Left hindlimb (tissue), 1 donor: Measurements from ENCODE around the gene E4F1.

ENCODE experiments used
- DNase-seq: peaks from one replicate; pipeline ENCODE4 v3.0.0-alpha.2; 2018

E4F1 gene

DNA sequence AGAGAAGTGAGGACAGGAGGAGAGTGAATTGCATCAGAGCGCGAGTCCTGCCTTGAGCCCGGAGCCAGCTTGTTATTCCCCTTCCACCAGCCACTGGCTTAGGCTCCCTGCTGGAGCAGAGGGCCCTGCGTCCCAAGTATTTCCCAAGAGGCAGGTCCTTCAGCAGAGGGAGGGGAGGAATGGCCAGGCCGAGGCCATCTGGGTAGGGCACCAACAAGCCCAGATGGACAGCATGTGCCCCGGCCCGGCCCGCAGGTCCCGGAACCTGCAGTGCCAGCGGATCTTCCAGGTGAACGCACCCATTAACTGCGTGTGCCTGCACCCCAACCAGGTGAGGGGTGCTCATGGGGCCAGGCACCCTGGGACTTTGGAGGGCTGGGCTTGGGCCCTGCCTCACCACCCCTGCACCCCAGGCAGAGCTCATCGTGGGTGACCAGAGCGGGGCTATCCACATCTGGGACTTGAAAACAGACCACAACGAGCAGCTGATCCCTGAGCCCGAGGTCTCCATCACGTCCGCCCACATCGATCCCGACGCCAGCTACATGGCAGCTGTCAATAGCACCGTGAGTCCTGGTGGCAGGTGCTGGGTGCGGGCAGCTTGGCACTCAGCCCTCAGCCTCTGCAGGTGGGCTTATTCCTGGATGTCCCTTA is 16.5 kb upstream of the E4F1 start:
- no peak for DNase-seq

DNA sequence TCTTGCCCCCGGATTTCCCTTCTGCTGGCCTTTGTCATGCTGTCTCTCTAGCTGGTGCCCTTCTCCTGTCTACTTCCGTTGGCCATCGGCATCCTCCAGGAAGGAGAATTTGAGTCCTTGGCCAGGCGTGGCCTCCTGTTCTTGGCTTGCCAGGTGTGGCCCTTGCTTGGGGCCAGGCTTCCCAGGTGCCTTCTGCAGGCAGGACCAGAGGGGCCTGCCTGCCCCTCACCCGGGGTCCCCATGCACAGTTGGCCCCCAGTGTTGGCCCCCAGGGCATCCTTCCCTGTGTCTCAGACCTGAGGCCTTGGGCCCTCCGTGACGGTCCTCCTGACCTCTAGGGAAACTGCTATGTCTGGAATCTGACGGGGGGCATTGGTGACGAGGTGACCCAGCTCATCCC is 15.5 kb upstream of the E4F1 start:
- no peak for DNase-seq

DNA sequence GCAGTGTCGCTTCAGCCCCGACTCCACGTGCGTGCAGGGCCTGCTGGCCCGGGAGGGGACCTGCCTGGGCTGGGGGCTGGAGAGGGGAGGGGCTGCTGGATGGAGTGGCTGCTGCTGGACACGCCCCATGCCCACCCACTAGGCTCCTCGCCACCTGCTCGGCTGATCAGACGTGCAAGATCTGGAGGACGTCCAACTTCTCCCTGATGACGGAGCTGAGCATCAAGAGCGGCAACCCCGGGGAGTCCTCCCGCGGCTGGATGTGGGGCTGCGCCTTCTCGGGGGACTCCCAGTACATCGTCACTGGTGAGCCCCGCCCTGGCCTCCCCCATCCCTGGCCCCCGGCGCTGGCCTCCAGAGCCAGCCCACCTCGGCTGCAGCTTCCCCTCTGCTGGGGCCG is 15.1 kb upstream of the E4F1 start:
- DNase-seq, result peak; percentile 44

DNA sequence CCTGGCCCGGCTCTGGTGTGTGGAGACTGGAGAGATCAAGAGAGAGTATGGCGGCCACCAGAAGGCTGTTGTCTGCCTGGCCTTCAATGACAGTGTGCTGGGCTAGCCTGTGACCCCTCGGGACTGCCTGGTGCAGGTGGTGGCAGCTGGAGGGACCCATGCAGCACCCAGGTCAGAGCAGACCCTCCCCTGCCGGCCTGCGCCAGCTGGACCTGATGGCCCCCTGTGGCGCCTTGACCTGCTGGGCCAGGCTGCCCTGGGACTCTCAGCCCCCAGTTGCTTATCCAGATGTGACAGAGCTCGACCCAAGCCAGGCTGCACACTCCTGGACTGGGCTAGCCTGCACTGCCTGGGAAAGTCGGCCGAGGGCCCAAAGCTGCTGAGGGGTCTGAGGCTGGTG is 14.6 kb upstream of the E4F1 start:
- no peak for DNase-seq

DNA sequence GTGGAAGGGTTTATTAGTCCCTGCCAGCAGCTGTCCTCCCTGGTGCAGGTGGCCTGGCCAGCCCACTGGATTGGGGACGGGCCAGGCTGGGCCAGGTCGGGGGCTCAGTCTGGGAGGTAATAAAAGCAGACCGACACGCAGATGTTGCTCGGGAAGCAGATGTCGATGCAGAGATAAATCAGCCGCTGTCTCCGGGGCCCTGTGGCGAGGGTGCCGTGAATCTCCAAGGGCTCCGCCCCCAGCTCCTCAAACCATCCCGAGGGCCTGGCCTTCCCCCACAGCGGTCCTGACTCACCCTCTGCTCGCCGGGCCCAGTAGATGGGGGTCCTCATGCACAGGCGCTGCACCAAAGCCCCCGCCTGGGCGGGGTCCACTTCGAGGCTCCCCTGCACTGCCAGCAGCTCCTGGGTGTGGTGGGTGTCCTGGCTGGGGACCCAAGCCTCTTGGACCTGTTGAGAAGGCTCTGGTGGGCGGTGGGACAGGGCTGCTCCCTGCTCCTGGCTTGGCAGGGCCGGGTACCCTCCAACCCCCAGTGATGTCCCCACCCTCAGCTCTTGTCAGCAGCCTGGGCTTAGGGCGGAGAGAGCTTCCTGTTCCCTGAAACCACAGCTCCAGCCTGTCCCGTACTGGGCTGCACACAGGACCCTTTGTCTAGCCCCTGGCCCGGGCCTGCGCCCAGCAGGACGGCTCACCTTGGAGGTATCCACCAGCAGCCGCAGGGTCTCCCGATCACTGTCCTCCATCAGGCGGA is 14.0 kb upstream of the E4F1 start:
- DNase-seq, result no peak

DNA sequence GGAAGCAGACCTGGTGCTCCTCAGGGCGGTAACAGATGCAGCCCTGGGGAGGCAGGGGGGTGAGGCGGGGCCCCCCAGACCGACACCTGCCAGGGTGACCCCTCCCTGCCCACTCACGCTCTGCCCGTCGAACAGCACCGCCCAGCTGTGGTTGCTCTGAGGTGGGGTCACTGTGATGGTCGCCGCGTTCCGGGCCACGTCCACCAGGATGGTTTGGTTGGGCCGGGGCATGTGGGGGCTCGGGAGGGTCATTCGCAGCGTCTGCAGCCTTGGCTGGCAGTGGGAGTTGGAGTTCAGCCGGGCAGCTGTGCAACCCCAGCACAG is 13.4 kb upstream of the E4F1 start:
- no peak for DNase-seq

DNA sequence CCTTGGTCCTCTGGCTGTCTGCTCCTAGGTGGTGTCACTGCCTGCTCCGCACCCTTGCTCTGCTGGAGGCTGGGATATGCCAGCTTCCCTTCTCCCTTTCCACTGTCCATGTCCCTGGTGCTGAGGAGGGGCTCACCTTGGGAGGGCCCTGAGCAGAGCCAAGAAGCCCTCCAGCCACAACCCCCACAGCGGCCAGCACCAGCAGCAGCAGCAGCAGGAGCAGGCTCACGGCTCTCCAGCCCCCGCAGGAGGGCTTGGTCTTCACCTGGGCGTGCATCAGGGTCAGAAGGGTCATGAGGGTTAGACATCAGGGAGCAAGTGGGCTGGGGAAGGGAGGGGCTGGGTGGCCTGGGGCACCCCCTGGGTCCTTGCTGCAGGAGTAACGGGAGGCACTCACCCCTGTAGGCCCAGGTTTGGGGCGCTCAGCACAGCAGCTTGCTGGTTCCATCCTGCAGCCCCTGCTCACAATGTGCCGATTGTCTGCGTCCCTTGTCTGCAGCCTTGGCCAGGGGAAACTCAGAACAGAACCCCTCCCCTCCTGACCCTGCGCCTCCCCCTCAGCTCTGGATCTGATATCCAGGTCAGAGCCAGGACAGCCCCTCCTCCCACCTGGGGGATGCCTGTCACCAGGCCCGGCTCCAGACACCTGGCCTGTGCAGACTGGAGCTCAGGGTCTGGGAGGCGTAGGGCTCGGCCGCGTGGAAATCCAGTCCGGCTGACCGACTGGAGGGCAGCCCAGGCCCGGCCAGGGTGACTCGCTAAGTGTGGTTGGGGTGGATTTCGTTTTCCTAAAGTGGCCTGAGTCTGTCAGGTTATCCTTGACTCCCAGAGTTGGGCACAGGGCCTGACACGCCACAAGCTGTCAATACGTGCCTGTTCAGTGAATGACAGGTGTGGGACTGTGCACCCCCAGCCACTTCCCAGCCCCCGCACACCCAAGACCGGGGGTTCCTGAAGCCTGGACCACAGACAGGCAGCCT is 12.7 kb upstream of the E4F1 start, which contains the start of gene BRICD5:
BRICD5 (minus strand) TSS at position 478 of the 980 bp plus-strand sequence; CDS start at position 448, 30 bp downstream.
- DNase-seq, result peak; percentile 31

DNA sequence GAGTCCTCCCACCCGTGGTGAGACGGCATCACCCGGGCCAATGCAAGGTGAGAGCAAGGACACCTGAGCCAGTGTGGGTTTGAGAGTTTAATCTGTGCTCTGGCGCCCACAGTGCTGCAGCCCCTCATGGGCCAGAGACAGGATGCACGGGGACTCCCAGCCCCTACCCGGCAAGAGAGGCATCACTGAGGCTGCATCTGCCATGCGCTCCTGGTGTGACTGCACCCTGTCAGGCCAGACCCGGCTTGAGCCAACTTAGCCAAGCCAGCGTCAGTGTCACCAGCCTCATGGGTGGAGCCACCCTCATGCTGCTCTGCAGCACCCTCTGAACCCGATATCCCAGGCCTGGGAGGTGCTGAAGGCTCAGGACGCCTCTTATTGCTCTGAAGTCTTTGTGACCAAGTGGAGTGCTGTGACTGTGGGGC is 11.5 kb upstream of the E4F1 start:
- DNase-seq, result no peak

DNA sequence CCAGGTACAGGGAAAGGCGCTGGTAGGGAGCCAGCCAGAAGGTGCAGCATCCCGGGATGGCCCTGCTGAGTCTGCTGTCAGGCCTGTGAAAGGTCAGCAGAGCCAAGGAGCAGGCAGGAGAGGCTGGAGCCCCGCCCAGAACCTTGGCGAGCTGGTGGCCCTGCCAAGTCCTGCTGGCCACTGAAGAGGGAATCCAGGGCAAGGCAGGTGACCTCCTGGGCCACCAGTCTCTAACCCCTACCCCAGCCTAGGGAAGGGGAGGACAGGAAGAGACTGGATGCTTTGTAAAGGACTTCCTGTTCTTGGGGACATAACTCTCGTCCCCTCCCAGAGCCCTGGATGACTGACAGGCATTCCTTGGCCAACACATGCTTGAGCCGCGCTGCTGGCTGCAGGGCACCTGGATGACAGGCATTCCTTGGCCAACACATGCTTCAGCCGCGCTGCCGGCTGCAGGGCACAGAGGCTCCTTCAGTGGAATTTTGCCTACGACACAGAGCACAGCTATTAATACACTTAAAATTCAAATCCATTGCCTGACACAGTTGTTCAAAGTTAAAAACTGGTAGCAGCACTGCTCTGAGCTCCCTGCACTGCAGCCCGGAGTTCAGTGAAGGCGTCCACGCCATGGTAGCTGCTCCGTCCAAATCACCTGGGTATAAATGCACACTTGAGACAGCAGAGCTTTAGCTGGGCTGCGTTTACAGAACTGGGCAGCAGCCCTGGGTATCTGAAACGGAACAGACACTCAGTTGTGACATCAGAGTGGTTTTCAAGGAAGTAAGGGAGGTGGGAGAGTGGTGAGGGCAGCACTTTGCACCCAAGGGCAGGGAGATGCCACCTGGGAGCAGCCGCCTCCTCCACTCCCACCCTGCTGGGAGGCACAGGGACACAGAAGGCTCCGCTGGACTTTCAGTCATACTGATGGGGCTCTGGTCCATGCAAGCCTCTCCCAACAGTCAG is 10.7 kb upstream of the E4F1 start:
- peak; percentile 49 for DNase-seq

DNA sequence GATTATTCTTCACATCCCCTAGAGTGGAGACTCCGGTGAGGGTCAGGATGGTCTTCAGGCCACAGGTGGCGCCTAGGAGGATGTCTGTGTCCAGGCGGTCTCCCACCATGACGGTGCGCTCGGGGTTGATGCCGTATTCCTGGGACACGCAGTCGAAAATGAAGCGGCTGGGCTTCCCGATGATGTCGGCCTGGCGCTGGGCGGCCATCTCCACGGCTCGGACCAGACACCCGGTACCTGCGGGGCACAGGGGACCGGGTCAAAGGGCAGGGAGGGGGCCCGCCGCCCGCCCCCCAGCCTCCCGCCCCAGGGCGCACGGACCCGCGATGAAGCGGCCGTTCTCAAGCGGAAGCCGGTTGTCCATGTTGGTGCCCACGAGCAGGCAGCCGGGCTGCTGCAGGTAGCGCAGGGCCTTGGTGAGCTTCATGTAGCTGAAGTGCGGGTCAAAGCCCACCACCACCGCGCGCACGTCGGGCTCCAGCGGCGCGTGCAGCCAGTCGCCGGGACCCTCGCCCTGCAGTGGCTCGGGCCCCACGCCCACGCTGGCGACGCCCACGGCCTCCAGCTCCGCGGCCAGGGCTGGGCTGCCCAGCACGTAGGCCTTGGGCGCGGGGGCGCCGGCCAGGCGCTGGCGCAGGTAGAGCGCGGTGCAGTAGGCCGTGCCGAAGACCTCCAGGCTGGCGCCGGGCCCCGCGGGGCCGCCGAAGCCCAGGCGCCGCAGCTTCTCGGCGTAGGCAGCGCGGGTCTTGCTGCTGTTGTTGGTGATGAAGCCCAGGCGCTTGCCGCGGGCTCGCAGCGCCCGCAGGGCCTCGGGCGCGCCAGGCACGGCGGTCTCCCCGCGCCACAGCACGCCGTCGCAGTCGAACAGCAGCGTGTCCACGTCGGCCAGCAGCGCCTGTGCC is 9.3 kb upstream of the E4F1 start:
- DNase-seq, result no peak

DNA sequence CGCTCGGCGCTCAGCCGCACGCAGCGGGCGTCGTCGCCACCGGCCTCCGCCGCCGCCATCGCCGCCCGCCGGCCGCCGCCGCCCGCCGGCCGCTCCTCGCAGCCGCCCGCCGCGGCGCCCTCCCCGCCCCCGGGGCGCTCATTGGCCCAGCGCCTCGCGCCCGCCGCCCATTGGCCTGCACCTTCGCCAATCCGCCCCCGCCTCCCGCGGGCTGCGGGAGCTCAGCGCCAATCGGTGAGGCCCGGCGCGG is 8.7 kb upstream of the E4F1 start, which contains the start of gene PGP:
PGP (minus strand) TSS at position 122 of the 250 bp plus-strand sequence; CDS start at position 59, 63 bp downstream.
- DNase-seq, result no peak

DNA sequence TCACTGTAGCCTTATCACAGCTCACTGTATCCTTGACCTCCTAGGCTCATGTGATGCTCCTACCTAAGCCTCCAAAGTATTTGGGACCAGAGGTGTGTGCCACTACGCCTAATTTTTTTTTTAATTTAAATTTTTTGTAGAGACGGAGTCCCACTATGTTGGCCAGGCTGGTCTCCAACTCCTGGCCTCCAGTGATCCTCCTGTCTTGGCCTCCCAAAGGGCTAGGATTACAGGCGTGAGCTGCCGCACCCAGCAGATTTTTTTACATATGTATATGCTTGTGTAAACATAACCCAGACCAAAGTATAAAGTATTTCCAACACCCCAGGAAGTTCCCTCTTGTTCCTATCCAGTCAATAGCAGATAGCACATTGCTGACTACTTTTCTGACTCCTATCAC is 7.1 kb upstream of the E4F1 start:
- no peak for DNase-seq

DNA sequence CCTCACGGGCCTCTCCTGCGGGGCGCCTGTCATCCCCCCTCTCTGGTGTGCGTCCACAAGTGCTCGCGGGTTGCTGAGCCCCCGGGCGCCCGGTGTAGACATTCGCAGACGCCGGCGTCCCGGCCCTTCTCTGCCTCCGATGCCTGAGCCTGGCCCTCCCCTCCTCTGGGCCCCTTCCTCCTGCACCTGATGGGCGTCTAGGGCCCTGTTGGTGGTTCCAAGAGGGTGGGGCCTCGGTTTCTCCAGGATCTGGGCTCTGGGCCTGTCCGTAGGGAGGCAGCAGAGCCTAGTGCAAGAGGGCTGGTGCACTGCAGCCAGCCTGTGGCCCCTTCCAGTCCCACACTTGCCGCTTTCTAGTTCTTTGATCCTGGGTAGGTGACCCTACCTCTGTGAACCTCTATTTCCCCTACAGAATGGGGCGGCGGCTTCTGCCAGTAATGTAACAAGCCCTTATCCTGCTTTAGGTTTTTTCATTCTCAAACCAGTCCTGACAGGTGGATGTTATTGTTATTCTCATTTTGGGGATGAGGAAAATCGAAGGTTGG is 623 bp downstream of the E4F1 start:
- no peak for DNase-seq

DNA sequence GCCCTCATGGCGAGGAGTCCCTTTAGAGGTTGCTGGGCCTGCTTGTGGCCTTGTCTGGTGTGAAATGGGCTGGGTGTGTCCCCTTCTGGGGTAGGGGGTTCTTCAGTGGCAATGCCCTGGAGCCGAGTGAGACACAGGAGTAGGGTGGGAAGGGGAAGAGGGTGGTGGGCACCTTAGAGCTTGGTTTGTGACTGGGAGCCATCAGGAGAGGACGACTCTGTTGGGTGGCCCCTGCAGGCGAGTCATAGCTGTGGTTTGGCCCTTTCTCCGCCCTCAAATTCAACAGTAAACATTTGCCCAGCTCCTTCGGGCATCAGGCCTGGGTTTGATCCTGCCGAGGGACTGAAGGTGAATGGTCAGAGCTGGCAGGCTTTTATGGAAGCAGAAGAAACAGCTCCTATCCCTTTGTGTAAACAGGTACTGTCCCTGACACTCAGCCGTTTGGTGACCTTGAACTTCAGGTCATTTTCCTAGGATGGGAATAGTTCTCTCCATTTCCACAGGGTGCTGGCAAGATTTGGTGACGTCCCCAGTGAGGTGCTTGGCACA is 2.9 kb downstream of the E4F1 start:
- no peak for DNase-seq

DNA sequence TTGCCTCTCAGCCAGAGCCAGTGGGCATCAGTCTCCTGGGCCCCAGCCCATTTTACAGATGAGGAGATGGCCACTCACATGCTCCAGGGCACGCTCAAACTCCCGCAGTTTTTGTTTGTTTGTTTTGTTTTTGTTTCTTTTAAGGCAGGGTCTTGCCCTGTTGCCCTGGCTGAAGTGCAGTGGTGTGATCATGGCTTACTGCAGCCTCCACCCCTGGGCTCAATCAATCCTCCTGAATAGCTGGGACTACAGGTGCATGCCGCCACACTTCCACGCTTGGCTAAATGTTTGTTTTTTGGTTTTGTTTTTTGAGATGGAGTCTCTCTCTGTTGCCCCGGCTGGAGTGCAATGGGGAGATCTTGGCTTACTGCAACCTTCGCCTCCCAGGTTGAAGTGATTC is 3.5 kb downstream of the E4F1 start:
- DNase-seq, result no peak

DNA sequence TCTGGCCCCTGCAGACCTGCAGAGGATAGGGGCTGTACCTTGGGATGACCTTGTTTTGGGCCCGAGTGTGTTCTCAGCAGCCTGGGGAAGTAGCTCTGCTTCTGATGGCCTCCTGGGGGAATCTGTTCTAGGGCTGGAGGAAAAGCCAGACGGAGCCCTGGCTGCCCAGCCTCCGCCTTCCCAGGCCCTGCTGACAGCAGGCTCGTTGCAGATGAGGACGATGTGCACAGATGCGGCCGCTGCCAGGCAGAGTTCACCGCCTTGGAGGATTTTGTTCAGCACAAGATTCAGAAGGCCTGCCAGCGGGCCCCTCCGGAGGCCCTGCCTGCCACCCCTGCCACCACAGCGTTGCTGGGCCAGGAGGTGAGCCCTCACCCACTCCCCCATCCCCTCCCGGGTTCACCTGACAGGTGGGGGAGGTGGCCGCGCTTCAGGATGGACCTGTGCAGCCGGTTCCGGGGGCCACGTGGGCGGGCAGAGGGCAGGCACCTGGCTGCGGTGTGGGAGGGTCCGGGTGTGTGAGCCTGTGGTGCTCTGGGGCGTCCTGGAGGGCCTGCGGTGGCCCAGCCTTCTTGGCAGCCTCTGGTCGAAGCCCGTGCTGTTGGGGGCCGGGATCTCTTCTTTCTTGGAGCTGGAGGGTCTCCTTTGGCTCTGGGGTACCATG is 4.9 kb downstream of the E4F1 start:
- DNase-seq, result no peak

DNA sequence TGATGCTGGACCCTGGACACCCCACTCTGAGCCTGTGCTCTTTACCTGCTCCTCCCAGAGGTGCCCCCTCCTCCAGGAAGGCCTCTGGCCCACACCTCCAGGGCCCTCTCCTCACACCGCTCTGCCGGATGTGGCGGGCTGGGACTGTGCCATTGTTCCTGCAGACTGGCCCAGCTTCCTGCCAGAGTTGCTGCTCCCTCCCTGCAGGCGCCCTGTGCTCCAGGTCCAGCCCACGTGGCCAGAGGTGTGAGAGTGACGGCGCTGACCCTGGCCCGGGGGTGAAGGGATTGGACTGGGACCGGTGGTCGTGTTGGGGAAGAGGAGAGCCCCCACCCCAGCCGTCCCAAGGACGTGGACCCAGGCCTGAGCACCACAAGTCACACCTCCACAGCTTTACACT is 5.7 kb downstream of the E4F1 start:
- DNase-seq, result no peak

DNA sequence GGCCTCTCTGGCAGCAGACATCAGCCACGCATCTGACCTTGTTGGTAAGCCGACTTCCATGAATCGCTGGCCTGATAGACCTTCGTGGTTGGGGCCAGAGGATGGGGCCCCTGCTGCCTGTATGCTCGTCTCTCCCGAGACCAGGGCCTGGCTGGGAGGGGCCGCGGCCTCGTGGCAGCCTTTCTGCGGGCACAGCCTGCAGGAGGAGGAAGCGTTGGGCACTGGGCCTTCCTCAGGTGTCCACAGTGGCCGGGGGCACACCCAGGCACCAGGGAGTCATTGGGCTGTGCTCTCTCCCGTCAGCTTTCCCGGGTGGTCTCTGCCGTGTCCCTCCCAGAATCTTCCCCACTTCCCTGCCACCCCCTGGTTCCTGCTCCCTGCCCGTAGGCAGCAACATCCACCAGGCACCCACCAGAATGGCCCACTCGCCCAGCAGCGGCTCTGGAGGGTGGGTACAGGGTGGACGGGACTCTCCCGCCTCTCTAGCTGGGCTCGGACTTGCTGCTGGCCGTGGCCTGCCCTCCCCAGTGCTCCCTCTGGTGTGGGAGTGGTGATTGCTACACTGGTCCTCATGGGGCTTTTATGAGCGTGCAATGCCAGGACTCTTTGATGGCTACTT is 6.3 kb downstream of the E4F1 start:
- DNase-seq, result no peak

DNA sequence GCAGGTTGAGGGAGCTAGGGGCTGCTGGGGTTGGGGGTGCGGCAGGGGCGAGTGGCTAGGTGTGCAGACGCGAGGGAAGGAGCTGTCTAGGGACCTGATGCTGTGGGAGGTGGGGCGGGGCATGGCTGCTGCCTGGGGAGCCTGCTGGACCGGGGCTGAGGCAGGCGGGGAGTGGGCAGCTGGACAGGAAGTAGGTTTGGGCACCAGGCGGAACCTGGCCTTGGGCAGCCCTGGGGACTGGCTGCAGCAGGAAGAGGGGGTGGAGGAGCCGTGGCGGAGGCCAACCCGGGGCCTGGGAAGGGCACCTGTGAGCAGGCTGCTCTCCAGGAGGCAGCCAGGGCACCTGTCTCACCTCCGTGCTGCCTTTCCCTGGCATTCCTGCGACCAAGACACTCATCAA is 7.0 kb downstream of the E4F1 start:
- DNase-seq, result no peak
